Activated naive CD4-positive, alpha-beta T cell treated with anti-CD3 and anti-CD28 coated beads for 36 hours (primary cell): ENCODE results near the gene KRT4. TPM values are rescaled to one million over a fixed set of nuclear protein-coding genes. Genes with fewer than 3 reads are reported as not detected.

Experiments
- CTCF ChIA-PET: fragments of 350-600 bp; sonication (Branson Sonifier 250); formaldehyde crosslinking; loops from one replicate; lab custom pipeline; 2021; ENCODE audit warnings: antibody characterized with exemption; lab: Charles Lee
- DNase-seq: peaks from one replicate; pipeline ENCODE4 v3.0.0-alpha.2; 2020
- H3K27ac Mint-ChIP-seq: one replicate; pipeline ENCODE4 v1.8.0; 2021; ENCODE audit warnings: mild to moderate bottlenecking, mixed read lengths
- H3K27me3 Mint-ChIP-seq: one replicate; pipeline ENCODE4 v1.8.0; 2021; ENCODE audit warnings: low read depth, mixed read lengths
- H3K36me3 Mint-ChIP-seq: one replicate; pipeline ENCODE4 v1.8.0; 2021; ENCODE audit warnings: low read depth, mixed read lengths
- H3K4me1 Mint-ChIP-seq: one replicate; pipeline ENCODE4 v1.8.0; 2021; ENCODE audit warnings: low read depth, mixed read lengths
- H3K4me3 Mint-ChIP-seq: one replicate; pipeline ENCODE4 v1.8.0; 2021; ENCODE audit warnings: mild to moderate bottlenecking, moderate library complexity, mixed read lengths
- H3K9me3 Mint-ChIP-seq: one replicate; pipeline ENCODE4 v1.8.0; 2021; ENCODE audit warnings: mixed read lengths
- intact Hi-C: fragments of 100-400 bp; cut with micrococcal nuclease; formaldehyde crosslinking; loops from one replicate; pipeline ENCODE4 v1.15.1; 2023
- total RNA-seq, 2 experiments: library from RNA; stranded (reverse); gene quantifications; one replicate each; pipeline ENCODE4 v1.2.3, GENCODE V29; 2021

The KRT4 gene
- total RNA-seq, 2 experiments from 2014 or later, result not detected

GRCh38 chr12:52826611-52827498 lies 12.9 kb upstream of the KRT4 start:
- DNase-seq, result no peak
- no peaks in the 10 kb centered on the region for H3K27me3 Mint-ChIP-seq
- CTCF ChIA-PET, result interaction anchor here (0.7 kb wide), 1 partner anchor 240 kb away, joined by 3 read pairs; no protein-coding TSS in a partner anchor
- no peaks in the 10 kb centered on the region for H3K9me3 Mint-ChIP-seq
- no peak overlapping the region for H3K27ac Mint-ChIP-seq
- peaks cover 7% of the 10 kb centered on the region for H3K4me1 Mint-ChIP-seq
- H3K4me3 Mint-ChIP-seq, result no peak overlapping the region
- intact Hi-C loops, result no loop called here
- no peaks in the 10 kb centered on the region for H3K36me3 Mint-ChIP-seq

GRCh38 chr12:52825961-52826360 lies 12.0 kb upstream of the KRT4 start:
- peaks cover 7% of the 10 kb centered on the region for H3K4me1 Mint-ChIP-seq
- no peak overlapping the region for H3K27ac Mint-ChIP-seq
- no peak overlapping the region for H3K4me3 Mint-ChIP-seq
- CTCF ChIA-PET, result interaction anchor here (0.7 kb wide), 1 partner anchor 241 kb away, joined by 3 read pairs; no protein-coding TSS in a partner anchor
- H3K27me3 Mint-ChIP-seq, result no peaks in the 10 kb centered on the region
- DNase-seq, result no peak
- intact Hi-C loops, result no loop called here
- no peaks in the 10 kb centered on the region for H3K36me3 Mint-ChIP-seq
- H3K9me3 Mint-ChIP-seq, result no peaks in the 10 kb centered on the region

GRCh38 chr12:52824741-52825410 lies 11.0 kb upstream of the KRT4 start:
- no peaks in the 10 kb centered on the region for H3K9me3 Mint-ChIP-seq
- no peak overlapping the region for H3K4me3 Mint-ChIP-seq
- no peak for DNase-seq
- H3K36me3 Mint-ChIP-seq, result no peaks in the 10 kb centered on the region
- H3K27ac Mint-ChIP-seq, result no peak overlapping the region
- H3K27me3 Mint-ChIP-seq, result no peaks in the 10 kb centered on the region
- H3K4me1 Mint-ChIP-seq, result peaks cover 7% of the 10 kb centered on the region
- intact Hi-C loops, result no loop called here
- CTCF ChIA-PET, result interaction anchor here (0.8 kb wide), 1 partner anchor 242 kb away, joined by 3 read pairs; no protein-coding TSS in a partner anchor

- intact Hi-C loops, result no loop called here
- Mint-ChIP-seq H3K4me3 (no peak overlapping the region), H3K36me3 (no peaks in the 10 kb centered on the region), H3K9me3 (no peaks in the 10 kb centered on the region), H3K4me1 (peaks cover 3% of the 10 kb centered on the region), H3K27ac (no peak overlapping the region), H3K27me3 (no peaks in the 10 kb centered on the region)
- CTCF ChIA-PET, result interaction anchor here (0.8 kb wide), 1 partner anchor 241 kb away, joined by 3 read pairs; no protein-coding TSS in a partner anchor
- DNase-seq, result no peak
Observed at GRCh38 chr12:52823761-52824450, 10.0 kb upstream of the KRT4 start.

GRCh38 chr12:52822771-52823510 lies 9.0 kb upstream of the KRT4 start:
- intact Hi-C loops, result no loop called here
- no peak overlapping the region for H3K27ac Mint-ChIP-seq
- H3K27me3 Mint-ChIP-seq, result no peaks in the 10 kb centered on the region
- H3K4me1 Mint-ChIP-seq, result peaks cover 2% of the 10 kb centered on the region
- no peaks in the 10 kb centered on the region for H3K36me3 Mint-ChIP-seq
- DNase-seq, result no peak
- CTCF ChIA-PET, result interaction anchor here (1.1 kb wide), 1 partner anchor 57 kb away, joined by 5 read pairs; no protein-coding TSS in a partner anchor
- no peak overlapping the region for H3K4me3 Mint-ChIP-seq
- H3K9me3 Mint-ChIP-seq, result no peaks in the 10 kb centered on the region

- Mint-ChIP-seq H3K4me3 (no peak overlapping the region), H3K36me3 (no peaks in the 10 kb centered on the region), H3K9me3 (no peaks in the 10 kb centered on the region), H3K27me3 (no peaks in the 10 kb centered on the region), H3K4me1 (peaks cover 10% of the 10 kb centered on the region), H3K27ac (no peak overlapping the region)
- CTCF ChIA-PET, result interaction anchor here (1.1 kb wide), 1 partner anchor 58 kb away, joined by 5 read pairs; no protein-coding TSS in a partner anchor
- no peak for DNase-seq
- intact Hi-C loops, result no loop called here
Observed at GRCh38 chr12:52821826-52822660, 8.1 kb upstream of the KRT4 start.

- peaks cover 10% of the 10 kb centered on the region for H3K4me1 Mint-ChIP-seq
- no peaks in the 10 kb centered on the region for H3K36me3 Mint-ChIP-seq
- H3K27ac Mint-ChIP-seq, result no peak overlapping the region
- CTCF ChIA-PET, result interaction anchor here (1.4 kb wide), 1 partner anchor 238 kb away, joined by 3 read pairs; no protein-coding TSS in a partner anchor
- no peak for DNase-seq
- no peaks in the 10 kb centered on the region for H3K27me3 Mint-ChIP-seq
- H3K9me3 Mint-ChIP-seq, result no peaks in the 10 kb centered on the region
- no peak overlapping the region for H3K4me3 Mint-ChIP-seq
- intact Hi-C loops, result no loop called here
Observed at GRCh38 chr12:52821071-52821730, 7.3 kb upstream of the KRT4 start.

- Mint-ChIP-seq H3K4me1 (peaks cover 10% of the 10 kb centered on the region), H3K27ac (no peak overlapping the region), H3K27me3 (no peaks in the 10 kb centered on the region), H3K9me3 (no peaks in the 10 kb centered on the region), H3K36me3 (no peaks in the 10 kb centered on the region), H3K4me3 (no peak overlapping the region)
- CTCF ChIA-PET, result interaction anchor here (1.4 kb wide), 1 partner anchor 237 kb away, joined by 3 read pairs; no protein-coding TSS in a partner anchor
- DNase-seq, result no peak
- intact Hi-C loops, result no loop called here
Observed at GRCh38 chr12:52820521-52820920, 6.6 kb upstream of the KRT4 start.

- H3K4me3 Mint-ChIP-seq, result no peak overlapping the region
- no peaks in the 10 kb centered on the region for H3K36me3 Mint-ChIP-seq
- DNase-seq, result no peak
- H3K4me1 Mint-ChIP-seq, result peaks cover 10% of the 10 kb centered on the region
- no peaks in the 10 kb centered on the region for H3K27me3 Mint-ChIP-seq
- no peaks in the 10 kb centered on the region for H3K9me3 Mint-ChIP-seq
- CTCF ChIA-PET, result interaction anchor here (0.6 to 1.4 kb wide), 3 partner anchors 62 to 598 kb away, joined by 3 read pairs; no protein-coding TSS in a partner anchor
- H3K27ac Mint-ChIP-seq, result no peak overlapping the region
- intact Hi-C loops, result no loop called here
Observed at GRCh38 chr12:52819731-52820510, 6.0 kb upstream of the KRT4 start.

GRCh38 chr12:52818887-52819420 lies 5.0 kb upstream of the KRT4 start:
- Mint-ChIP-seq H3K27me3 (no peaks in the 10 kb centered on the region), H3K36me3 (no peaks in the 10 kb centered on the region), H3K27ac (no peak overlapping the region), H3K4me3 (no peak overlapping the region), H3K4me1 (peaks cover 10% of the 10 kb centered on the region), H3K9me3 (no peaks in the 10 kb centered on the region)
- CTCF ChIA-PET, result no interaction called here
- no peak for DNase-seq
- intact Hi-C loops, result no loop called here
